LHCN-M2 (cell line): ENCODE measurements around the gene C11orf91. TPM values are rescaled to one million over a fixed set of nuclear protein-coding genes. Genes with fewer than 3 reads are reported as not detected.
"Not testable (repeated sequence)": the region's sequence is repeated elsewhere in the genome, so short reads cannot be mapped to it uniquely, and the experiment has no call there.

Experiments used
- DNase-seq: peaks from one replicate; pipeline ENCODE4 v3.0.0-alpha.2; 2012; ENCODE audit warnings: low read depth
- total RNA-seq: library from RNA; depleted of rRNA; stranded (reverse); fragments of >200 nt; gene quantifications from 2 replicates; pipeline ENCODE4 v1.2.3, GENCODE V29; 2014

The C11orf91 gene
- total RNA-seq, 1 experiment from 2014 or later: 1.1 TPM

DNA sequence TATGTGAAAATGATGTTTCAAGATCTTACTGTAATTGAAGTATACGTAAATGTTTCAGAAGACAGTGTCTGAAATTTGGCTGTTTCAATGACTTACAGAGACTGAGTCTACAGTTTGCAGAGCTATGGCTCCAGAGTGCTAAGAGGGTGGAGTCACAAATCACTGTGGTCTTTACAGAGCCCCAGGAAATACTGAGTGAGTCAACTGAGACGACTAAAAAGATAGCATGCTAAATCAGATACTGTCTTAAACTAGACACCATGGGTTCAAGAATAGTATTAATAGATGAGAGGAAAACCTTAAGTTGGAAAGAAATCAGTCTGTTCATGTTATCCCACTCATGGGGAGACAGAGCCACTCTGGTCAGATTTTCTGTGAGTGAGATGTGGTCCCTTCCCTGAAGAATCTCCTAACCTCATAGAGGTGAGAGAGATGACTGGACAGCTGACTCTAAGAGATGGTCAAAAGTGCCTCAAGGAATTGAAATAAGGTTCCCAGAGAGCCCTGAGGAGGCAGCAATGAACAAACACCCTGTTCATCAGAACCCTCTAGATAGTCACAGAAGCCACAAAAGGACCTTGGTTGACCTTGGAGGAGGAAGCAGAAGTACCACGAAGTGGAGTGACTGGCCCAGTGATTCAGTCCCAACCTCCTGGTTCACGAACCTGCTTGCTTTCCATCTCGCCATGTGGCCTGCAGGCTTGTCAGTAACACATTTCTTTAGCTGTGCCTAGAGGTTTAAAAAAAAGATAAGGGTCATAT is 30.2 kb downstream of the C11orf91 start:
- peak; percentile 76 for DNase-seq

GRCh38 chr11:33669598-33670249 is 30.9 kb downstream of the C11orf91 start:
- no peak for DNase-seq

DNA sequence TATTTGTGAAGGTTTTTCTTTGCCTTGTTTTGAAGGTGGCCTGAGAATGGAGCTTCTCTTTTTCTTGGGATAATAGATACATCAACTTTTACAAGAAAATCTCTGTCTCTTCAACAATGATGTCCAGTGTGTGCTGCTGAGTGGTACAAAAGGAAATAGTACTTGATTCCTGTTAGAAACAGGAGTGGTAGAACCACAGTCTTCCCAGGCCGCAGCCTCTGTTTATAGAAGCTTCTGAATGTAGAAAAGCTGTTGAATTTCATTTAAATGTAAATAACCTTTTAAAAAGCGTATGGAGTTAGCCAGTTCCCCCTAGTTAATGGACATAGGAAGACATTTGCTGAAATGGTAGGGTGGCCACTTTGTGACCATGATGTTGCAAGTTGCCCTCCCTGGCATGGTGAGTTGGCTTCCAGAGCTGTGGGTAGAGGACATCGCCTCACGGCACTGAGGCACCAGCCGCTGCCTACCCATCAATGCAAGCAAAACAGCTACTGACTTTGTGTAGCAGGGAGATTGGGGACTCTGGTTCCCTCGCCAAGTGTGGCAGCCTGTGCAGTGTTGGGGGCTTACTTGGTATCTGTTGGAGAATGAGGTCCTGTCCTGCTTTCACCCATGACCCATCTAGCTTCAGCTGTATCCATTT is 31.6 kb downstream of the C11orf91 start:
- no peak for DNase-seq

DNA sequence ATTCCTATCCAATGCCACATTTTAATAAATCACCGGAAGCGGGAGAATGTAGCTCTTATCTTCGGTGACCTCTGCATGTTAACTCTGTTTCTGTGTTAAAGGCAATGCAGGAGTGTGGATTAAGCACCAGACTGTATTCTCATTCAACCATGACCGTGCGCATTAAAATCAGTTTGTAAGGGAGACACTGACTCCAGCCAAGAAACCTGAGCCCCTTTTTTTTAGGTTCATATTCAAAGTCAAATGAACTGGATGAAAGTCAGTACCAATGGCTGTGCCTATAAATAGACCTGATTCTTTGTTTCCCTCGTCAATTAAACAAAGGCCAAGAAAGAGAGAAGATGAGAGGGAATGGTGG is 32.2 kb downstream of the C11orf91 start:
- no peak for DNase-seq

DNA sequence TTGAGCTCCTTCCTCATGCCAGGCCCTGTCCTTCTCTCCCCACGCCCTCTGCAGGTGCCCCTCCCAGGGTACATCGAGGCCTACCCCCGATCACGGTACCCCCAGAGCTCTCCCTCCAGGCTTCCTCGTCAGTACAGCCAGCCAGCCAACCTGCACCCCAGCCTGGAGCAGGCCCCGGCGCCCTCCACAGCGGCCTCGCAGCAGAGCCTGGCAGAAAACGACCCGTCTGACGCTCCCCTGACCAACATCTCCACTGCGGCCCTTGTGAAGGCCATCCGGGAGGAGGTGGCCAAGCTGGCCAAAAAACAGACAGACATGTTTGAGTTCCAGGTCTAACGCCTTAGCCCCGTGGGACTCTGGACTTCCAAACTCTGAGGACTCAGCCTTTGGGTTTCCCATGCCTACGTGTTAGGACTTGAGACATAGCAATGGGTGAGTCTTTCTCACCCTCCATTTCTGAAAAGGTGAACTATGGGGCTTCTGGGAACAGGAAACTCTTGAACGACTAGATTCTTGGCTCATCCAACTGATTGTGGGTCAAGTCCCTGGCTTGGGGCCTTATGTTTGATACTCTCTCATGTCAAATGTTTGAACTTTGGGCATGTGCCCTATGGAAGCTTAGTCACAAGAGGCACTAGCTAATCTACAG is 32.7 kb downstream of the C11orf91 start:
- no peak for DNase-seq

DNA sequence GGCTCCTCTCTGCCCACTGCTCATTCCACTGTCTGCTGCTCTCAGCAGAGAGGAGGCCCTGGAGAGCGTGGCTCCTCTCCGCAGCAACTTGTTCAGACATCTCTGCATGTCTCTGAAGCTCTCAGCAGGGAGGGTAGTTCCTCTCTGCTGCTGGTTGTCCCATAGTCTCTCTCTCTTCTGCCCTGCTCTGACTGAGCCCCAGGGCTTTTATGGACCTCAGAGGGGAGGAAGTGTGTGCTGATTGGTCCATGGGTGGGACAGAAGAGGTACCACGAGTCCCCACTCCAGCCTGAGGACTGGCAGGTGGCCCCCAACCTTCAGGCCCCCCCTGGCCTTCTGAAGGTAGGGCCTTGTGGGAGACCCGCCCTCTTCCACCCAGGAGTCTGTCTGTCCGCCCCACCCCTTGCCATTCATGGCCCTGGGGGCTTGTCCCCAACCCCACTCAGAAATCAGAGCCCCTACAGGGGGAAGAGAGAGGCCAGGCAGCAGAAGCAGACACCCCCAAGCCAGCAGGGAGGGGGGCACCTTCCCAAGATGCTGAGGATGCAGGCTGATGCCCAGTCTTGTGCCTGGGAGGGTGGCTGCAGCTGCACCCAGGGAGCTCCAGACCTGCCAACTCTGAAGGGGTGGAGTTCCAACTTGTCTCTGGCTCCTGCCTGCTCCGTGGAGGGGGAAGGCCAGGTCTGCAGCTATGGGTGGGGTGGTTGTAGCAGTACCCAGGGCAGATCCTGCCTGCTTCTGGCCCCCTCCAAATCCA is 35.1 kb downstream of the C11orf91 start:
- DNase-seq: no peak

DNA sequence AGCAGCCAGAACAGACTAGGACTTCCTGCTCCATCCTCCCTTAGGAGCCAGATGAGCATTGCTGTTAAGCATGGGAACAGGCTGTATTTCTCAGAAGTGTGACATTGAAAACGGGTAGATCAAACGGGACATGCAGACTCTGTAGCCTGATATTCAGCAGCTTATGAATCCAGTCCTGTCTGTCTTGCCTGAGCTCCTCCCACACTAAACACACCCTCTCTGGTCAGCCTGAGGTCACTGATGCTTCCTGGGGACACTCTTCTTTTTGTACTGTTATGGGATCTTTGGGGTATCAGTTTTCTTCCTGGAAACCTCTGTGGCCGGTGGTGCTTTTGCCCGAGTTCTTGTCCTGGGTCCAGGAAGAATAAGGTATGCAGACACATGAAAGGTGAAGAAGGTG is 35.8 kb downstream of the C11orf91 start:
- DNase-seq: no peak

- DNase-seq: no peak
These were observed 36.5 kb downstream of the C11orf91 start for GRCh38 chr11:33664166-33664565.

GRCh38 chr11:33663121-33663520 is 37.5 kb downstream of the C11orf91 start:
- DNase-seq: no peak

DNA sequence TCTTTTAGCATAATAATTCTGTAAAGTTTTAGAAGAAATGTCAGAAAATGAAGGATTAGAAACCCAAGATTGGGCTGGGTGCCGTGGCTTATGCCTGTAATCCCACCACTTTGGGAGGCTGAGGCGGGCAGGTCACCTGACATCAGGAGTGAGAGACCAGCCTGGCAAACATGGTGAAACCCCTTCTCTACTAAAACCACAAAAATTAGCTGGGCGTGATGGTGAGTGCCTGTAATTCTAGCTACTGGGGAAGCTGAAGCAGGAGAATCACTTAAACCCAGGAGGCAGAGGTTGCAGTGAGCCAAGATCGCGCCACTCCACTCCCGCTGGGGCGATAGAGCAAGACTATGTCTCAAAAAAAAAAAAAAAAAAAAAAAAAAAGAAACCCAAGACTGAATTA is 39.1 kb downstream of the C11orf91 start:
- not testable (repeated sequence) for DNase-seq

GRCh38 chr11:33660962-33661361 is 39.7 kb downstream of the C11orf91 start:
- no peak for DNase-seq

DNA sequence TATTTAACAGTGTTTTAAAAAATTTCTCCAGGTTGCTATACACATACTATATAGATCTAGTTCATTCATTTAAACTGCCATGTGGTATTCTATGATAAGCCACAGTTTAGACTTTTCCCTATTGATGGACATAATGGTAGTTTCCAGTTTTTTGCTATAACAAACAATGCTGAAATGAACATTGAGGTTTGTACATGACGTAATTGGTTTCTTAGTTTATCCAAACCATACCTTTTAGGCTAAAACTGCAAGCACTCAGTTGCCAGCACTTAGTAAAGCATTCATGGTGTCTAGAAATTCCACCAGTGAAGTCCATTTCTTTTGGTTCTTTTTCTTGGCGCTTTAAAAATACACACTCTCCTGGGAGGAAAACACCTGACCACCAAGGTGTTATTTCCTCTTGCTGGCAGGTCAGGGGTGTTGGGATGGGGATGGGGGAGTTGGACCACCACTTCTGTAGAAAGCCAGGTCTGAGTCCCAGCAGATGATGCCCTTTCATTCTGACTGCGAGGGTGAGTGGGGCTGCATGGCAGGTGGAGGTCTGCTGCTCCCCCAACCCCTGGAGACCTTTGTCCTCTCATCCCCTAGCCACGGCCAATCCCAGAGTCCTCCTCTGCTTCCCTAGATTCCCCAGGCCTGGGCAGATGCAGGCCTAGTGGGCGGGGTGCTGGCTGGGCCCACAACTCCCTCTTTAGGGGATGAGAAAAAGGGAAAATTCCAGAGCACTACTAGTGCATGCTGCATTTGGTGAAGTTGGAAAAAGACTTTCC is 41.1 kb downstream of the C11orf91 start:
- no peak for DNase-seq

GRCh38 chr11:33658195-33658900 is 42.3 kb downstream of the C11orf91 start:
- no peak for DNase-seq

- no peak for DNase-seq
These were observed 42.9 kb downstream of the C11orf91 start for GRCh38 chr11:33657757-33658156.

DNA sequence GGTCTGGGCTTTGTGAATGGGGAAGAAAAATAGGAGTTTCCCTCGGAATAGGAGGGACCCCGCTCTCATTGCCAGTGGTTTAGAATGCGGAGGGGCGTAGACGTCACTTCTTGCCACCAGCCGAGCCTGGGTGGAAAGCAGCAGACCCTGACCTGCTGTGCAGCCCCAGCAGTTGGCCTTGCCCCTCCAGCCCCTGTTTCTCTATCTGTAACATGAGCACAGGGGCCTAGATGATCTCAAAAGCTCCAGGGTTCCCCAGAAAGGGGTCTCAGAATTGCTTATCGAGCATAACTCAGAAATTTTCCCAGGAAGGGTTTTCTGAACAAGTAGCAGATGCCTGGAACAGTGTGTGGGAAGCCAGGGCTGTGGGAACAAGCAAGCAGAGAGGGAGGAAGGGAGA is 43.9 kb downstream of the C11orf91 start:
- no peak for DNase-seq

- DNase-seq: peak; percentile 21
These were observed 44.6 kb downstream of the C11orf91 start for GRCh38 chr11:33655842-33656600.

- no peak for DNase-seq
These were observed 46.0 kb downstream of the C11orf91 start for GRCh38 chr11:33654594-33654993.

GRCh38 chr11:33652930-33653329 is 47.7 kb downstream of the C11orf91 start:
- no peak for DNase-seq

GRCh38 chr11:33652431-33652830 is 48.2 kb downstream of the C11orf91 start:
- DNase-seq: no peak
